ENCODE data around the gene ABCC6. TPM values are rescaled to one million over a fixed set of nuclear protein-coding genes. Genes with fewer than 3 reads are reported as not detected.
"Not testable (repeated sequence)": the region's sequence is repeated elsewhere in the genome, so short reads cannot be mapped to it uniquely, and the experiment has no call there.

ABCC6 gene
- total and polyA plus RNA-seq, 8 donors: 10.8 to 30.6 (median 15.7) TPM

- intact Hi-C loops (cut with DNase I): no loop called here
- FAIRE-seq (no peak), ATAC-seq (no peak), DNase-seq (no peak)
- 88 to 89% methylated on average over 3 of the region's 3 CpGs for WGBS, 2 donors
- no peak overlapping the region for H3K4me3 ChIP-seq
- no peaks in the 10 kb centered on the region for H3K4me1 ChIP-seq
- no peak overlapping the region for H3K27ac ChIP-seq
- TF ChIP-seq CTCF (IDR thresholded peaks at IDR 0.05): no peak
- H3K9me3 ChIP-seq: no peaks in the 10 kb centered on the region
- peaks cover 0 to 19% (median 0%) of the 10 kb centered on the region in 3 donors for H3K36me3 ChIP-seq
- no peaks in the 10 kb centered on the region for H3K27me3 ChIP-seq
These were observed 60.7 kb downstream of the ABCC6 start for GRCh38 chr16:16162591-16162990.

- WGBS, 2 donors: 92 to 94% methylated on average over 5 of the region's 5 CpGs
- H3K4me3 ChIP-seq; H3K27me3 ChIP-seq; ATAC-seq; intact Hi-C loops (cut with DNase I); DNase-seq; FAIRE-seq; H3K27ac ChIP-seq; H3K4me1 ChIP-seq; H3K9me3 ChIP-seq: not testable (repeated sequence)
- peaks cover 0 to 19% (median 0%) of the 10 kb centered on the region in 3 donors for H3K36me3 ChIP-seq
These were observed 61.5 kb downstream of the ABCC6 start for GRCh38 chr16:16161840-16162239.

- peaks cover 0 to 21% (median 0%) of the 10 kb centered on the region in 3 donors for H3K36me3 ChIP-seq
- WGBS, 2 donors: 79 to 92% methylated on average over 5 of the region's 5 CpGs
- DNase-seq (no peak), ATAC-seq (no peak), FAIRE-seq (no peak)
- H3K27me3 ChIP-seq: no peaks in the 10 kb centered on the region
- no peak overlapping the region for H3K27ac ChIP-seq
- H3K4me1 ChIP-seq: no peaks in the 10 kb centered on the region
- no peaks in the 10 kb centered on the region for H3K9me3 ChIP-seq
- TF ChIP-seq CTCF (IDR thresholded peaks at IDR 0.05): no peak
- H3K4me3 ChIP-seq: no peak overlapping the region
- intact Hi-C loops (cut with DNase I): no loop called here
These were observed 62.0 kb downstream of the ABCC6 start for GRCh38 chr16:16161319-16161718.

- intact Hi-C loops (cut with DNase I): no loop called here
- no peaks in the 10 kb centered on the region for H3K27me3 ChIP-seq
- ATAC-seq (no peak), FAIRE-seq (no peak), DNase-seq (no peak)
- H3K27ac ChIP-seq: no peak overlapping the region
- no peak for TF ChIP-seq CTCF (IDR thresholded peaks at IDR 0.05)
- no peak overlapping the region for H3K4me3 ChIP-seq
- no peaks in the 10 kb centered on the region for H3K9me3 ChIP-seq
- peaks cover 0 to 10% (median 0%) of the 10 kb centered on the region in 3 donors for H3K36me3 ChIP-seq
- WGBS, 2 donors: 94 to 100% methylated on average over 3 of the region's 3 CpGs
- no peaks in the 10 kb centered on the region for H3K4me1 ChIP-seq
These were observed 63.6 kb downstream of the ABCC6 start for GRCh38 chr16:16159662-16160061.

DNA sequence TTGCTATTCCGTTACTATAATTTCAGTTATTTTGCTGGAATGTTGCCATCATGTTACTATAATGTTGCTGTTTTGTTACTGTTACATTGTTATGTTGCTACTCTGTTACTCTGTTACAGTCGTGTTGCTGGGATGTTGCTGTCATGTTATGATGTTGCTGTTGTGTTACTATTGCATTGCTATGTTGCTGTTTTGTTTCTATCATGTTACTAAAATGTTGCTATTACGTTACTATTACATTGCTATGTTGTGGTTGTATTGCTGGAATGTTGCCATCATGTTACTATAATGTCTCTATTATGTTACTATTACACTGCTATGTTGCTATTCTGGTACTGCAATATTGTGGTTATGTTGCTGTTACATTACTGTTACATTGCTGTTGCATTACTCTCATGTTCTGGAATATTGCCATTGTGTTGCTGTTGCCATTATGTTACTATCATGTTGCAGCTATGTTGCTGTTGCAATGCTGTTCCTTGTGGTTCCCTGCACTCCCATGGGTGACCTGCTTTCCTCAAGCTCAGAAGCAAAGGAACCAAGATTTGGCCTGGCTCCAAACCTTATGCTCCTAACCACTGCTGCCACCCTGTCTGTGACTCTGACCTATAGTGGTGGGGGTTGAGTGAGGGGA is 64.4 kb downstream of the ABCC6 start:
- TF ChIP-seq CTCF (IDR thresholded peaks at IDR 0.05): no peak
- Histone ChIP-seq H3K4me3 (no peak overlapping the region), H3K27ac (no peak overlapping the region), H3K27me3 (no peaks in the 10 kb centered on the region), H3K9me3 (no peaks in the 10 kb centered on the region), H3K36me3 (peaks cover 0 to 10% (median 0%) of the 10 kb centered on the region in 3 donors), H3K4me1 (no peaks in the 10 kb centered on the region)
- no peak for FAIRE-seq
- ATAC-seq: no peak
- no peak for DNase-seq
- WGBS, 2 donors: 87 to 88% methylated on average over 3 of the region's 3 CpGs
- intact Hi-C loops (cut with DNase I): no loop called here

All from pancreas (tissue), 10 donors.